K562 (cell line): ENCODE data around the gene NCAM2. TPM values are rescaled to one million over a fixed set of nuclear protein-coding genes. Genes with fewer than 3 reads are reported as not detected.

ENCODE experiments used
- ATAC-seq: fragments of 200-7000 bp; cut with Tn5 transposase; 3 replicates; pipeline ENCODE4 v1.9.1; 2020; ENCODE audit warnings: moderate library complexity
- BruUV-seq: library from RNA; stranded (reverse); fragments of 400-500 nt; replicated peaks from 2 replicates; lab custom pipeline; 2021; lab: Mats Ljungman, UMichigan
- CTCF ChIA-PET: fragments of 300-600 bp; formaldehyde crosslinking; extraction: SDS; loops from one replicate; lab custom pipeline; 2021; ENCODE audit warnings: low intra/inter-chr PET ratio; lab: Yijun Ruan, JAX
- POLR2A ChIA-PET: fragments of 300-600, 350-650 bp; sonication (Branson Sonifier 250); formaldehyde crosslinking; extraction: SDS; loops from one replicate; lab custom pipeline; 2021; ENCODE audit warnings: antibody characterized with exemption, inconsistent platforms; lab: Yijun Ruan, JAX
- DNase-seq, 4 experiments: peaks; one replicate each; pipeline versions ENCODE4 v3.0.0 to v3.0.0-alpha.2; 2011 to 2018; ENCODE audit warnings: low spot score in 3 of 4, mixed read lengths in 3 of 4; ENCODE audit errors: extremely low read depth in 1 of 4
- FAIRE-seq: peaks from 2 replicates; lab custom pipeline; 2011; peaks lifted over from hg19 to GRCh38; lab: Jason Lieb, UNC
- H2AFZ ChIP-seq: 2 replicates; pipeline ENCODE4 v1.6.0; 2011; ENCODE audit warnings: low read depth, low read length, control low read depth, inconsistent platforms
- H3K27ac ChIP-seq: fragments of 200-600 bp; 3 replicates; pipeline ENCODE4 v1.8.0; 2011; ENCODE audit warnings: low read depth, mild to moderate bottlenecking, control low read depth, inconsistent platforms, low read length, moderate library complexity, mixed read lengths; ENCODE audit errors: extremely low read depth
- H3K27me3 ChIP-seq, 2 experiments: fragments of 300-600 bp in 1 of 2; 2 replicates in 1 of 2; 3 replicates in 1 of 2; pipeline versions ENCODE4 v1.6.0 to v1.8.0; 2011; ENCODE audit warnings: inconsistent platforms in 2 of 2, low read length in 2 of 2, mild to moderate bottlenecking in 1 of 2, mixed read lengths in 1 of 2, moderate library complexity in 1 of 2; ENCODE audit not compliant: control insufficient read depth in 2 of 2, insufficient read depth in 2 of 2
- H3K36me3 ChIP-seq: fragments of 300-600 bp; 3 replicates; pipeline ENCODE4 v1.8.0; 2011; ENCODE audit warnings: mild to moderate bottlenecking, low read length, inconsistent platforms; ENCODE audit not compliant: control insufficient read depth, insufficient read depth
- H3K4me1 ChIP-seq, 2 experiments: fragments of 200-600 bp in 1 of 2; replicated peaks in 1 of 2; 2 replicates in 1 of 2; 3 replicates in 1 of 2; pipeline versions ENCODE4 v1.5.1 to v1.8.0; 2011; ENCODE audit warnings: inconsistent platforms in 2 of 2, low read length in 2 of 2, mild to moderate bottlenecking in 1 of 2, mixed read lengths in 1 of 2, moderate library complexity in 1 of 2; ENCODE audit not compliant: control insufficient read depth in 2 of 2, insufficient read depth in 2 of 2
- H3K4me2 ChIP-seq: 2 replicates; pipeline ENCODE4 v1.6.1; 2011; ENCODE audit warnings: low read length, control low read depth, inconsistent platforms, mixed read lengths; ENCODE audit not compliant: insufficient read depth
- H3K4me3 ChIP-seq: fragments of 200-600 bp; sonication (generic), shearing (Covaris generic); 2 replicates; pipeline ENCODE4 v1.5.1; 2016; ENCODE audit warnings: control low read depth, inconsistent platforms
- H3K79me2 ChIP-seq: fragments of 200-600 bp; 3 replicates; pipeline ENCODE4 v1.8.0; 2011; ENCODE audit warnings: low read length, inconsistent platforms; ENCODE audit not compliant: control insufficient read depth, insufficient read depth
- H3K9ac ChIP-seq, 2 experiments: 2 replicates each; pipeline versions ENCODE4 v1.6.0 to v1.6.1; 2011; ENCODE audit warnings: low read depth in 2 of 2, low read length in 2 of 2, control low read depth in 1 of 2, inconsistent platforms in 1 of 2, mild to moderate bottlenecking in 1 of 2, mixed read lengths in 1 of 2; ENCODE audit not compliant: insufficient read depth in 1 of 2
- H3K9me1 ChIP-seq: one replicate; pipeline ENCODE4 v1.6.0; 2011; ENCODE audit warnings: inconsistent platforms, mild to moderate bottlenecking, low read length, moderate library complexity; ENCODE audit not compliant: control insufficient read depth, insufficient read depth
- H3K9me3 ChIP-seq: replicated peaks from 2 replicates; pipeline ENCODE4 v1.5.1; 2011; ENCODE audit warnings: low read depth, low read length, inconsistent platforms; ENCODE audit not compliant: control insufficient read depth, insufficient read depth
- H4K20me1 ChIP-seq: replicated peaks from 2 replicates; pipeline ENCODE4 v1.6.1; 2011; ENCODE audit warnings: low read length, inconsistent platforms, mixed read lengths; ENCODE audit not compliant: control insufficient read depth, insufficient read depth
- CBX3 ChIP-seq, 2 experiments: IDR thresholded peaks; 1 replicate in 1 of 2; 2 replicates in 1 of 2; pipeline ENCODE4 v1.6.1; 2012; ENCODE audit warnings: inconsistent platforms in 2 of 2, low read length in 2 of 2, borderline replicate concordance in 1 of 2, control low read depth in 1 of 2
- CREM ChIP-seq: IDR thresholded peaks from 2 replicates; pipeline ENCODE4 v1.6.1; 2014; ENCODE audit warnings: antibody characterized with exemption, low read depth
- ETS1 ChIP-seq: conservative IDR thresholded peaks from 2 replicates; pipeline ENCODE4 v1.6.1; 2011; ENCODE audit warnings: low read depth, mild to moderate bottlenecking, low read length; ENCODE audit not compliant: control insufficient read depth
- HSF4 ChIP-seq: fragments of 250-450 bp; sonication (Bioruptor Pico); IDR thresholded peaks from 2 replicates; pipeline ENCODE4 v2.1.2; 2022; ENCODE audit warnings: mild to moderate bottlenecking, moderate library complexity, borderline replicate concordance
- JUN ChIP-seq, 2 experiments: sonication (generic) in 1 of 2; formaldehyde crosslinking in 1 of 2; IDR thresholded peaks; 2 replicates each; pipeline versions ENCODE4 v1.6.1 to v1.8.0; 2012 to 2022; ENCODE audit warnings: borderline replicate concordance in 2 of 2, mild to moderate bottlenecking in 2 of 2, improper control_type of control experiment in 1 of 2, low read depth in 1 of 2, low read length in 1 of 2, missing genetic modification reagents in 1 of 2
- KAT8 ChIP-seq: fragments of 450-650 bp; IDR thresholded peaks from 2 replicates; pipeline ENCODE4 v1.6.1; 2016; ENCODE audit warnings: low read depth, mild to moderate bottlenecking
- RBM39 ChIP-seq: fragments of 200-400 bp; formaldehyde crosslinking; optimal IDR thresholded peaks from 2 replicates; pipeline ENCODE3; 2018; ENCODE audit warnings: low read depth, low read length
- WGBS: fragments of 100-300 bp; shearing (Covaris generic); methylation state at CpG from one replicate; pipeline ENCODE4 v1.1.6; 2016; ENCODE audit warnings: low coverage, mixed read lengths; ENCODE audit not compliant: insufficient coverage; ENCODE audit errors: missing lambda C conversion rate; 5-methylcytosine and 5-hydroxymethylcytosine counted together
- in situ Hi-C: fragments of 300-500 bp; cut with MboI; formaldehyde crosslinking; loops from 4 replicates; pipeline ENCODE4 v1.15.0; 2018; ENCODE audit warnings: inconsistent platforms, mixed read lengths
- intact Hi-C: fragments of 100-400 bp; cut with micrococcal nuclease; formaldehyde crosslinking; loops from 2 replicates; pipeline ENCODE4 v1.14.2; 2022
- polyA plus RNA-seq, 8 experiments: library from polyadenylated mRNA; depleted of rRNA in 4 of 8; stranded (reverse) in 5 of 8; unstranded in 3 of 8; fragments of >200 nt; fragmentation: Nextera tagmentation in 2 of 8; fragmentation: Illumina TruSeq in 1 of 8; extraction: Ambion mirVana in 2 of 8; extraction: Trizol in 1 of 8; gene quantifications; 2 replicates each; pipeline versions ENCODE4 v1.2.1 to v1.2.3, GENCODE V29; 2011 to 2014; ENCODE audit warnings: inconsistent platforms in 1 of 8, missing spikeins in 1 of 8
- total RNA-seq, 7 experiments: library from RNA; depleted of rRNA in 6 of 7; stranded (reverse); fragments of >200 nt in 6 of 7; fragmentation: Illumina TruSeq in 2 of 7; extraction: Trizol in 2 of 7; gene quantifications; 2 replicates each; pipeline versions ENCODE4 v1.2.1 to v1.2.3, GENCODE V29; 2011 to 2021; ENCODE audit warnings: low replicate concordance in 1 of 7

NCAM2 gene
- total and polyA plus RNA-seq, 9 of the 15 experiments (the other 6 are each of a cell fraction or from before 2014, with no cell fraction given), result 14.0 to 58.2 (median 27.8) TPM

- Histone ChIP-seq H3K27ac (no peak overlapping the region), H2AFZ (no peak overlapping the region), H3K36me3 (0 out of 3 replicates have a peak, but pooled peaks cover 3% of the 10 kb centered on the region), H3K4me3 (no peak overlapping the region), H3K9me1 (no peaks in the 10 kb centered on the region), H3K4me2 (no peak overlapping the region), H3K9me3 (peaks cover 2% of the 10 kb centered on the region; the same call in 1 of the 2 replicates), H3K79me2 (peaks cover 47% of the 10 kb centered on the region; the same call in 2 of the 3 replicates), H3K27me3 (no peaks in the 10 kb centered on the region), H4K20me1 (no peaks in the 10 kb centered on the region), H3K9ac (no peak overlapping the region), H3K4me1 (no peaks in the 10 kb centered on the region)
- no TSS peak for BruUV-seq
- in situ Hi-C loops, result no loop called here
- TF ChIP-seq JUN (IDR thresholded peaks at IDR 0.05; ENCODE audit: borderline replicate concordance, low read depth, low read length) (no peak), JUN (CRISPR knock-in tag; IDR thresholded peaks at IDR 0.05; ENCODE audit: borderline replicate concordance) (no peak), RBM39 (no peak), CREM (no peak), ETS1 (no peak), CBX3 (IDR thresholded peaks at IDR 0.05; ENCODE audit: borderline replicate concordance in 1 of 2, low read length in 2 of 2) (no peak), HSF4 (CRISPR knock-in tag) (no peak), KAT8 (no peak)
- intact Hi-C loops, result no loop called here
- CTCF ChIA-PET, result no interaction called here
- FAIRE-seq (no peak), ATAC-seq (no peak), DNase-seq (no peak)
- POLR2A ChIA-PET, result no interaction called here
- 100% methylated on average over 3 of the region's 3 CpGs for WGBS
Observed at GRCh38 chr21:21246007-21246406, 247.8 kb downstream of the NCAM2 start.
